NT2/D1 (cell line): ENCODE data around the gene OGFOD2.

Source experiments
- DNase-seq: peaks from one replicate; pipeline ENCODE4 v3.0.0-alpha.2; 2011; ENCODE audit warnings: low read depth, low spot score
- H3K27me3 ChIP-seq: 2 replicates; pipeline ENCODE4 v1.6.0; 2011; ENCODE audit warnings: mild to moderate bottlenecking; ENCODE audit not compliant: insufficient read length, insufficient read depth
- H3K36me3 ChIP-seq: 2 replicates; pipeline ENCODE4 v1.6.1; 2011; ENCODE audit warnings: mild to moderate bottlenecking, low read length, mixed read lengths; ENCODE audit not compliant: insufficient read depth, insufficient read length
- H3K4me1 ChIP-seq: 2 replicates; pipeline ENCODE4 v1.5.1; 2011; ENCODE audit not compliant: insufficient read depth, insufficient read length
- H3K4me3 ChIP-seq: 2 replicates; pipeline ENCODE4 v1.5.1; 2011; ENCODE audit warnings: low read depth; ENCODE audit not compliant: insufficient read length
- H3K9ac ChIP-seq: 2 replicates; pipeline ENCODE4 v1.6.0; 2011; ENCODE audit warnings: low read depth; ENCODE audit not compliant: insufficient read length
- H3K9me3 ChIP-seq: 2 replicates; pipeline ENCODE4 v1.5.1; 2011; ENCODE audit warnings: mild to moderate bottlenecking, low read length; ENCODE audit not compliant: insufficient read depth
- SUZ12 ChIP-seq: IDR thresholded peaks from 2 replicates; pipeline ENCODE4 v1.6.1; 2011; ENCODE audit not compliant: insufficient read length, insufficient read depth; ENCODE audit errors: extremely low read depth
- YY1 ChIP-seq: IDR thresholded peaks from 2 replicates; pipeline ENCODE4 v1.6.1; 2011; ENCODE audit not compliant: insufficient read length, insufficient read depth
- ZNF274 ChIP-seq: IDR thresholded peaks from 2 replicates; pipeline ENCODE4 v1.6.1; 2011; ENCODE audit warnings: mild to moderate bottlenecking, low read depth, low read length

The OGFOD2 gene

DNA sequence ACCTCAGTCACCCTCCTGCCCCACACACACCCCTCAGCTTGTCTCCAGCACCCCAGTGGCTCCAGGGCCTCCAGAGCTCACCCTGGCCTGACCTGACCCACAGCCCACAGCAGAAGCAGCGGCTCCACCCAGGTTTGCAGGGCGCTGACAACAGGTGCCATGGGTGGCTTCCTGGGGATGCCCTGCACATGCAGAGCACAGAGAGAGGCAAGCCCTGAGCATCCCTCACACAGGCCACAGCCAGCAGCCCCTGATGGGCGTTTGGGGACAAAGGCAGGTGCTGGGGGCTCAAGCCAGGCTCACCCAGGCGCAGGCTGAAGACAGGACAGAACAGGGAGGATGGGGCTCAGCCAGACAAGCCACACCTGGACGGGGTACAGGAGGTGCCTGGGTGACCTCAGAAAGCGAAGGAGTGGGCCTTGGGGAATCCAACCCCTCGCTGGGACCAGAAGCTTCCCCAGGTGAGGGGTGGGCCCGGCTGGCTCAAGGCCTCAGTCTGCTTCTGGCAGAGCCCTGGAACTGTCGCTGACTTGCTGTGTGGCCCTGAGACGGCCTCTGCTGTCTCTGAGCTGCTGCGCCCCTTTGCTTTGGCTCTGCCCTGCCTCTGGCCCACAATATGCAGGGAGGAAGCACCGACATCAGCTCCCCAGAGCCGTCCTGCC is 16.0 kb downstream of the OGFOD2 start:
- H3K4me3 ChIP-seq: no peak overlapping the region
- no peak overlapping the region for H3K9ac ChIP-seq
- no peaks in the 10 kb centered on the region for H3K27me3 ChIP-seq
- no peaks in the 10 kb centered on the region for H3K4me1 ChIP-seq
- no peak for DNase-seq
- H3K36me3 ChIP-seq: peaks cover 43% of the 10 kb centered on the region
- TF ChIP-seq YY1: no peak
- H3K9me3 ChIP-seq: no peaks in the 10 kb centered on the region

DNA sequence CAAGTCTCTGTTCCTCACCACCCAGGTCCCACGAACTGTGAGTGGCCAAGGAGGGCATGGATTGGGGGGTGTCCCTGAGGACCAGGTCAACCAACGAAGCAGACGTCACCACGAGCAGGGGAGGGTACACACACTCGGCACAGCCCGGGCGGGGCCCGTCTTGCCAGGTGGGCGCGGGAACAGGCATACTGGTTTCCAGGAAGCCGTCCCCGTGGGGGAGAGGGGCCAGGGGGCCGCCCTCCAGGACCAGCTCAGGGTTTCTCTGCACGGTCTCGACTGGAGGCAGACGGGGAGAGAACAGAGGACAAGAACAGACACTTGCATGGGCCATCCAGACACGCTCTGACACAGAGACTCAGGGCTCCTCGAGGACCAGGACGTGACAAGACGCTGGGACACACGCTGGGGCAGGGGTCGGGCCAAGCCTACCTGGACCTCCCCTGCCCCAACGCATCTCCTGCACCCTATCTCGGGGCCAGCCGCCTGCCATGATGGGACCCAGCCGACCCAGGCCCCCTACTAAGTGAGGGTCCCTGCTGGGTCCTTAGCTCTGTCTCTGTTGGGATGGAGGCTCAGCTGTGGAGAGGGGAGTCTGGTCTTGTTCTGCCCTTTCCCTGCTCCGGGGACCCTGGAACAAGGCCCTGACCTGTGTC is 16.7 kb downstream of the OGFOD2 start:
- peaks cover 43% of the 10 kb centered on the region for H3K36me3 ChIP-seq
- peaks cover 2% of the 10 kb centered on the region for H3K4me1 ChIP-seq
- no peak for TF ChIP-seq ZNF274
- TF ChIP-seq YY1: no peak
- H3K9me3 ChIP-seq: no peaks in the 10 kb centered on the region
- no peak overlapping the region for H3K4me3 ChIP-seq
- no peak overlapping the region for H3K9ac ChIP-seq
- H3K27me3 ChIP-seq: no peaks in the 10 kb centered on the region
- no peak for DNase-seq

DNA sequence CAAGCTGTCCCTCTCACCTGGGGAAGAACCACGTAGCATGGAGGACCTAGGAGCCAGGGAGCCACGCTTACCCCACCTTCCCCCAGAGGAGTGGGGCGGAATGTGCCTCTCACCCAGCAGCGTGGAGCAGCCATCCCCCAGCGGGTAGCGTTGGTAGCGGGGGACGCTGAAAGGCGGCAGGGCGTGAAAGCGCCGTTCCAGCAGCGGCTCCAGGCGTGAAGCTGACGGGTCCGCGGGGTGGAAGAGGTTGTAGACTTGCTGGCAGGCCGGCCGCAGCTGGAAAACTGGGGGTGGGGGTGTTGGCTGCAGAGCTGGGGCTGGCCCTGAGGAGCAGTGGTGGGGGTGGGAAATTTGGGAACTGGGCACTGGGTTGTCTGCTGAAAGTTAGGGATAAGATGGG is 17.3 kb downstream of the OGFOD2 start:
- H3K4me3 ChIP-seq: no peak overlapping the region

DNA sequence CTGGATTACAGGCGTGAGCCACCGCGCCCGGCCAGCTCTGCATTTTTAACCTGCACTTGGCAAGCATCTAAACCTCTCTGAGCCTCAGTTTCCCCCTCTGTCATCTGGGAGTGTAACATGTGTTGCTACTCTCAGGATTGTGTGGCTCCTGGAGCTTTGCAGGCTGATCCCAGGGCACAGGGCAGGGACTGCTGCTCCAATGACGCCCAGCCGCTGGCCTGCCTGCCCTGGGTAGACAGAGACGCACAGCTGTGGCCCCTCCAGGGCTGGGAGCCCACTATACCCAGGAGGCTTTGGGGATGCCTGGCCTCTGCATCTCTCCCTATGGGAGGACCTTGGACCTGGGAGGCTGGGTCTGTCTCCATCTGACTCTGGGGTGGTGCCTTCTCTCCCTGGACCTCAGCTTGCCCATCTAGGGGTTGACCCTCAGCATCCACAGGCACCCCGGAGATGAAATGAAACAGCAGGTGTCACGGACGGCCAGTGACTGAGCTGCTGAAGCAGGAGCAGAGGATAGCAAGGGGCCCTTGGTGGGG is 19.2 kb downstream of the OGFOD2 start:
- H3K4me3 ChIP-seq: no peak overlapping the region
- H3K27me3 ChIP-seq: no peaks in the 10 kb centered on the region
- no peak for DNase-seq
- no peak overlapping the region for H3K9ac ChIP-seq
- H3K9me3 ChIP-seq: no peaks in the 10 kb centered on the region
- peaks cover 32% of the 10 kb centered on the region for H3K36me3 ChIP-seq
- TF ChIP-seq YY1: no peak
- no peak for TF ChIP-seq SUZ12
- no peak for TF ChIP-seq ZNF274
- H3K4me1 ChIP-seq: peaks cover 4% of the 10 kb centered on the region

More for the DNA sequence above, 17.3 kb downstream of the OGFOD2 start:
- Histone ChIP-seq H3K9me3 (no peaks in the 10 kb centered on the region), H3K4me1 (peaks cover 4% of the 10 kb centered on the region), H3K9ac (no peak overlapping the region), H3K36me3 (peaks cover 43% of the 10 kb centered on the region), H3K27me3 (no peaks in the 10 kb centered on the region)
- no peak for TF ChIP-seq ZNF274
- TF ChIP-seq SUZ12: no peak
- no peak for TF ChIP-seq YY1
- no peak for DNase-seq

DNA sequence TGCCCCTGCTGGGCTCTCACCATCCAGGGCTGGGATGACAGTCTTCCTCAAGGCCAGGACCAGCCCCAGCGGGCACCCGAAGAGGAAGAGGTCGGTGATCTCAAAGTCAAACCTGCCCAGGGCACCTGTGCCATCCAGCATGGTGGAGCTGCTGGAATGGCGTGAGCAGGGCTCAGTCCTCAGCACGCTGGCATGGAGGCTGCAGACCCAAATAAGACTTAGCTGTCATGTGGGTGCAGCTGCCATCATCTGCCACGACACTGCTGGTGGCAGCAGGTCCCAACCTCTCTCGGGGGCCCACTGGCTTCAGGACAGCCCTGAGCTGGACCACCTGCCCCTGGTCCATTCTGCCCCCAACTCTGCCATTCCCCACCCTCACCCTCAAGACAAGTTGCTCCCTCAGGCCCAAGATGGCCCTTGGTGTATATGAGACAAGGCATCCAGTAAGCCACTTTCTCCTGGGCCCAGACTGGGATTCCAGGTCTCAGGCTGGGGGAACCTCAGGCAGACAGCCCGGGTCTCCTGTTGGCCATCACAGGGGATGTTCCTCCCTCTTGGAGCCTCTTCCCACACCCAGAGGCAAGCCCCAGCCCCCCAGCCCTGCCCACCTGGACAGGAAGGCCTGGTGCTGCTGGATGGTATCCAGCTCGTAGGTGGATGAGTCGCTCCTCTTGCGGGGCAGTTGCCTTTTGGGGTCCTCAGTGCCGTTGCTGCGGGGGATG is 19.9 kb downstream of the OGFOD2 start:
- no peak for TF ChIP-seq YY1
- TF ChIP-seq ZNF274: no peak
- TF ChIP-seq SUZ12: no peak
- H3K27me3 ChIP-seq: no peaks in the 10 kb centered on the region
- H3K4me3 ChIP-seq: no peak overlapping the region
- H3K9ac ChIP-seq: no peak overlapping the region
- H3K9me3 ChIP-seq: no peaks in the 10 kb centered on the region
- H3K36me3 ChIP-seq: peaks cover 39% of the 10 kb centered on the region
- H3K4me1 ChIP-seq: peaks cover 4% of the 10 kb centered on the region
- DNase-seq: no peak

DNA sequence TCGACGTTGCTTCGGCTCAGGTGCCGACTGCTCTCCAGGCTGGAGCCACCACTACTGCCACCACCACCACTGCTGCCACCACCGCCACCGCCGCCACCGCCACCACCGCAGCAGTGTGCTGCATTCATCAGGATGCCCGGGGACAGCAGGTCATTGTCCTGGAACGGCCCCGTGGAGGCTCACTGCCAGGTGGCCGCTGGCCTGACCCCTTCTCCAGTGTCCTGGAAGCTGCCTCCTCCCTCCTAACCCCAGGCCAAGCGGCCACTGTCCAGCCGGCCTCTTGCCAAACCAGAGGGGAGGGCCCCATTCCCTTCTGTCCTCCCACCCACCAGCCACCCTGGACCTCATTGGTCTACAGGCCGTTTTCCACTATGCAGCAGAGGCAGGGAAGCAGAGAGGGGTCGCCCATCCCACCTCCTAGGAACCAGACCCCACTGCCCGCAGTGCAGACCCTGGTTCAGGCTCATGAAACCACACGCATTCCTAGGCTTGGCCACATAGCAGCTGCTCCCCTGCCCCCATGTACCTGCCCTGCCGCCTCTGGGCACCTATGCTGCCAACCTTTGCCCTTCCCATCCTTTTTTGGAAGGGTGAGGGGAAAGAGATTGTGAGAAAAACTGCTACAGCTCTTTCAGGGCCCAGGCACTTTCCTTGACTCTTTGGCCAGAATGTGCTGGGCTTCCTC is 20.6 kb downstream of the OGFOD2 start:
- TF ChIP-seq ZNF274 (no peak), YY1 (no peak), SUZ12 (no peak)
- Histone ChIP-seq H3K27me3 (no peaks in the 10 kb centered on the region), H3K4me1 (peaks cover 8% of the 10 kb centered on the region), H3K4me3 (no peak overlapping the region), H3K9me3 (no peaks in the 10 kb centered on the region), H3K36me3 (peaks cover 43% of the 10 kb centered on the region), H3K9ac (no peak overlapping the region)
- DNase-seq: no peak

DNA sequence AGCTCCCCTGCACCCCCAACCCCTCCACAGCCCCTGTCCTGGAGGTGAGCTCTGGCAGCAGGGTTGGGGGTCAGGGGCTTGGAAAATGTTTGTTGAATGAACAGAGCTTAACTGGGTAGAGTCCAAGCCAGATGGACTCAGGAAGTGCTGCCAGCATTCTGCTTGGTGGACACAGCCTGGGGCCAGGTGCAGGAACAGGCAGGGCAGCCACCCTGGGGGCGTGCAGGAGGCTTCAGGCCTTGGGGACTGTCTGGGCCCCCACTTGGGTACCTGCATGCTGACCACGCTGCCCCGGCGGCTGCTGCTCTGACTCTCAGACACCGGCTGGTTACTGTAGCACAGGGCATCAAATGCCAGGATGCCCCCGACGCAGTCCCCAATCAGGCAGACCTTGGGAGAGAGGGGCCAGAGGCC is 21.2 kb downstream of the OGFOD2 start:
- H3K4me3 ChIP-seq: no peak overlapping the region
- H3K9me3 ChIP-seq: no peaks in the 10 kb centered on the region
- H3K36me3 ChIP-seq: peaks cover 47% of the 10 kb centered on the region
- H3K27me3 ChIP-seq: no peaks in the 10 kb centered on the region
- no peak overlapping the region for H3K9ac ChIP-seq
- H3K4me1 ChIP-seq: peaks cover 8% of the 10 kb centered on the region
- no peak for DNase-seq
- TF ChIP-seq YY1: no peak
